K562 (cell line): ENCODE measurements around the gene SOCS7. TPM values are rescaled to one million over a fixed set of nuclear protein-coding genes. Genes with fewer than 3 reads are reported as not detected.

Source experiments
- DDX20 ChIP-seq: fragments of 450-650 bp; IDR thresholded peaks from 2 replicates; pipeline ENCODE4 v1.6.1; 2016; ENCODE audit warnings: missing genetic modification characterization, low read depth, mild to moderate bottlenecking, missing compliant biosample characterization, moderate library complexity
- GTF2B ChIP-seq: IDR thresholded peaks from 2 replicates; pipeline ENCODE4 v1.6.1; 2011; ENCODE audit not compliant: insufficient read length; ENCODE audit errors: extremely low read depth
- RHOXF2B ChIP-seq: fragments of 250-450 bp; sonication (Bioruptor Pico); conservative IDR thresholded peaks from 2 replicates; pipeline ENCODE4 v1.5.1; 2021
- ZBTB1 ChIP-seq: sonication (generic); formaldehyde crosslinking; IDR thresholded peaks from 2 replicates; pipeline ENCODE4 v1.8.1; 2023; ENCODE audit warnings: missing genetic modification reagents, low read depth, mild to moderate bottlenecking, borderline replicate concordance
- ZBTB40 ChIP-seq, 2 experiments: fragments of 450-650 bp in 1 of 2; sonication (generic) in 1 of 2; formaldehyde crosslinking in 1 of 2; IDR thresholded peaks; 2 replicates each; pipeline versions ENCODE4 v1.7.1 to v1.9.0; 2016 to 2022; ENCODE audit warnings: inconsistent platforms in 1 of 2, mild to moderate bottlenecking in 1 of 2, missing genetic modification reagents in 1 of 2
- polyA plus RNA-seq, 8 experiments: library from polyadenylated mRNA; depleted of rRNA in 4 of 8; stranded (reverse) in 5 of 8; unstranded in 3 of 8; fragments of >200 nt; fragmentation: Nextera tagmentation in 2 of 8; fragmentation: Illumina TruSeq in 1 of 8; extraction: Ambion mirVana in 2 of 8; extraction: Trizol in 1 of 8; gene quantifications; 2 replicates each; pipeline versions ENCODE4 v1.2.1 to v1.2.3, GENCODE V29; 2011 to 2014; ENCODE audit warnings: inconsistent platforms in 1 of 8, missing spikeins in 1 of 8
- total RNA-seq, 7 experiments: library from RNA; depleted of rRNA in 6 of 7; stranded (reverse); fragments of >200 nt in 6 of 7; fragmentation: Illumina TruSeq in 2 of 7; extraction: Trizol in 2 of 7; gene quantifications; 2 replicates each; pipeline versions ENCODE4 v1.2.1 to v1.2.3, GENCODE V29; 2011 to 2021; ENCODE audit warnings: low replicate concordance in 1 of 7
- TF ChIP-seq, protein P1 (sequence below): fragments of 250-450 bp; sonication (Bioruptor Pico); IDR thresholded peaks from 2 replicates; pipeline ENCODE4 v1.8.0; 2021; ENCODE audit warnings: mild to moderate bottlenecking, moderate library complexity

SOCS7 gene
- total and polyA plus RNA-seq, 9 of the 15 experiments (the other 6 are each of a cell fraction or from before 2014, with no cell fraction given): 0.94 to 14.5 (median 8.2) TPM

- no peak for TF ChIP-seq ZBTB40 (IDR thresholded peaks at IDR 0.05)
- TF ChIP-seq ZBTB40 (CRISPR knock-in tag; IDR thresholded peaks at IDR 0.05): no peak
- TF ChIP-seq, protein P1, sequence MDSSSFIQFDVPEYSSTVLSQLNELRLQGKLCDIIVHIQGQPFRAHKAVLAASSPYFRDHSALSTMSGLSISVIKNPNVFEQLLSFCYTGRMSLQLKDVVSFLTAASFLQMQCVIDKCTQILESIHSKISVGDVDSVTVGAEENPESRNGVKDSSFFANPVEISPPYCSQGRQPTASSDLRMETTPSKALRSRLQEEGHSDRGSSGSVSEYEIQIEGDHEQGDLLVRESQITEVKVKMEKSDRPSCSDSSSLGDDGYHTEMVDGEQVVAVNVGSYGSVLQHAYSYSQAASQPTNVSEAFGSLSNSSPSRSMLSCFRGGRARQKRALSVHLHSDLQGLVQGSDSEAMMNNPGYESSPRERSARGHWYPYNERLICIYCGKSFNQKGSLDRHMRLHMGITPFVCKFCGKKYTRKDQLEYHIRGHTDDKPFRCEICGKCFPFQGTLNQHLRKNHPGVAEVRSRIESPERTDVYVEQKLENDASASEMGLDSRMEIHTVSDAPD (CRISPR knock-in tag): no peak
- no peak for TF ChIP-seq RHOXF2B
- TF ChIP-seq DDX20 (tag): no peak
- TF ChIP-seq GTF2B: no peak
- no peak for TF ChIP-seq ZBTB1 (CRISPR knock-in tag)
Observed at GRCh38 chr17:38339891-38340290, 11.8 kb upstream of the SOCS7 start (continued).
